Measurements from ENCODE around the gene DACH1.

DNA sequence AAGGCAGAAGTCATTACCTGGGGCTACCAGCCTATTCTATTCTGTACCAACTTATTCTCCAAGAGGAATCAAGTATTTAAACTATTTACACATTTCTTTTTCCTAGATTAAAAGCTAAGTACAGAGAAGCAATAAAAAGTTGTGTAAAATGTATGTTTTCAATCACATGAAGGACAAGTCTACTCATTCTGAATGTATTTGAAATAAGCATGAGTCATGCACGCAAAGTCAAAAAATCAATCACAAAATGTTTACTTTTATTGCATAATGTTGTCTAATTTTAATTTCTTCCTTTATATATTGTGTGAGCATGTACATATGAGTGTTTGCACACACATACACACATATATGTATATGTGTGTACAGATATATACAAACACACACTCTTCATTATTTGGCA is 136.7 kb downstream of the DACH1 start:
- TF ChIP-seq CTCF (IDR thresholded peaks at IDR 0.05) (no peak), ZSCAN18 (CRISPR knock-in tag; IDR thresholded peaks at IDR 0.05) (no peak), IRF1 (CRISPR knock-in tag; IDR thresholded peaks at IDR 0.05) (no peak)
